GM19193 (cell line): Measurements from ENCODE around the gene PGA5.
A peak's percentile ranks its signal among the peaks of the same experiment; 100 is the strongest.

Experiments used
- POLR2A ChIP-seq: IDR thresholded peaks from 4 replicates; pipeline ENCODE4 v1.6.1; 2011; ENCODE audit not compliant: insufficient read depth, insufficient read length; ENCODE audit errors: extremely low read depth

Gene PGA5

DNA sequence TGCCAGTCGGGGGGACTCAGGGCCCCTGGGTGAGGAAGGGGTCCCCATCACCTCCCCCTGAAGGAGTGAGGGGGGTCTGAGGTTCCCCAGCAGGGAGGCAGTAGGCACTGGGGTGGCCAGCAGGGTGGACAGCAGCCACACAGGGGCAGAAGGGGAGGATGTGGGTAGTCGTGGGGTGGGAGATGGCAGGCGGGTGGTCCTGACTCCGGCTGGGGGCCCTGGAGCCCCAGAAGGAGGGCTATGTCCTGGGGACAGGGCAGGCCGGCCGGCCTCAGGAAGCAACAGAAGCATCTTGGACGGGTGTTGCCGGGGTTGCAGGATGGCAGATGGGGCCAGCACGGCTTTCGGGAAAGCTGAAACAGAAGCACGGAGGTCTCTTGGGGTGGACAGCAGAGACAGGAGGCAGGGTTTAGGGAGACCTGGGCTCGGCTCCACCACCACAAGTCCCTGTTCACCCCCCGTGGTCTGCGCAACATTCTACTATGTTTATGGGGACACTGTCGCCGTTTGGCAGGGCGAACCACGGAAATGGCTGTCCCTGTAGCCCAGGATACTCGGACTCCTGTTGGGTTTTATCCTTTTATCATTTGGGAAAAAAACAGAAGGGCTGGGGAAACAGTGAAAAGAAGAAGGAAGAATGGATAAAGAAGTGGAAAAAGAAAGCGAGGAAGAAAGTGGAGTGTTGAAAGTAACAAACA, 40.1 kb downstream of the PGA5 start:
- no peak for TF ChIP-seq POLR2A

DNA sequence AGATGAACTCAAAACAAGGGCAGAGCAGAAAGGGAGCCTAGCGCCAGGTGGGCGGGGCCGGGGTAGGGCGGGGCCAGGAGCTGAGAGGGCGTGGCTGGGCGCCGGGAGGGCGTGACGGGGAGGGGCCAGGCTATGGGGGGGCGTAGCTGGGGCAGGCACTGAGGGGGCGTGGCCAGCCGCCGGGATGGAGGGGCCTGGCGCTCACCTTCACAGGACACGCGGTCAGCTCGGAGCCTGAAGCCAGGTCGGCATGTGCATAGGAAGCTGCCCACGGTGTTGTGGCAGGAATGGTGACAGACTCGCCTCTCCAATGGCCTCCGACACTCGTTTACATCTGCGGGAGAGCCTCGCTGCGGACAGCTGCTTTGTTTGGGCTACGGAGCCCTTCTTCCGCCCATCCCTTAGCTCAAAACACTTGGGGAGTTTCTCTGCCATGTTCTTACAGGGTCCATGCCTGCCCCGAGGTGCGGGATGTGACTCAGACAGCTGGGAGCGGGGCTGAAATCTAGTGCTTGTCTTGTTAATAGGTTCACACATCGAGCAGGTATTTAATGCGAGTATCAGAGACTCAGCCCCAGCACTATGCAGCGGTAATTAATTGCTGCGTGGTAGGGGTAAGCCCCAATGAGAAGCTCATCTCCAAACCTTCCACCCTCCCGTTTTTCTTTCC, 40.7 kb downstream of the PGA5 start:
- no peak for TF ChIP-seq POLR2A

GRCh38 chr11:61283613-61284012, 42.6 kb downstream of the PGA5 start:
- no peak for TF ChIP-seq POLR2A

DNA sequence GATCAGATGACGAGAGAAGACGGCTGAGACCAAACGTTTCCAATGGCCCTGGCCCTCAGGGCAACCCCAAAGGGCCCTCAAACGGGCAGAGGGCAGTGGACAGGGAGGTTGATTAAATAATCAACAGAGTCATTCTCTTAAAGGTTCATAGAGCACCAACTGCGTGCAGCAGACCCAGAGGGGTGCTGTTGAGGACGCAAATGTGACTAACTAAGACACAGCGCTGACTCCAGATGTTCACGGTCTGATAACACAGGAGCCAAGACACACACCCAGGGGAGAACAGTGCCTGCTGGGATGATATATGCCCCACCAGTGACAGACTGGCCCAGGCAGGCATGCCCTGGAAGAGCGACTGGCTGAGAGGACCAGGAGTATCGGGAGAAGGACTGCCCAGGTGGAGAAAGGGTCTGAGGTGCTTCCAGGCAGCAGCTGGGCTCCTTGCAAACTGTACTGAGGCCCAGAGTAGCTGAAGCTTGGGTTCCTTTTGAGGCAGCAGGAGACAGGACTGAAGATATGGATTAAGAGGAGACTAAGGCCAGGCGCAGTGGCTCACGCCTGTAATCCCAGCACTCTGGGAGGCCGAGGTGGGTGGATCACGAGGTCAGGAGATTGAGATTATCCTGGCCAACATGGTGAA, 46.5 kb downstream of the PGA5 start:
- TF ChIP-seq POLR2A = no peak

GRCh38 chr11:61290905-61291690, 50.1 kb downstream of the PGA5 start:
- TF ChIP-seq POLR2A = no peak

DNA sequence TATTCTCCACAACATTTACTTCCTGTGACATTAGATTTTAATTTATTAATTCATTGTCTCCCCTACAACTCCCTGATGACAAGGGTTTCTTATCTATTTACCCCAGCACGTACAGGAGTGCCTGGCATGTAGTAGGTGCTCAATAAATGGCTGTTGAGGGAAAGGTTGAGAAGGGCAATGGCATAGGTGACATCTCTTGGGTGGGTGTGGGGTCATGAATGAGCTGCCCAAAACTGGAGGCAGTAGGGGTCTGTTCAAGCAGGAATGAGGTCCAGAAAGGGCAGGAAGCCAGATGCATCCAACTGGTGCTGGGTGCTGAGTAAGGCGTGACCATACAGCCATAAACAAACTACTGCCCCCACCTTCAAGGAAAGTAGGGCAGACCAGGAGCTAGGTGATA, 51.4 kb downstream of the PGA5 start:
- TF ChIP-seq POLR2A = no peak

DNA sequence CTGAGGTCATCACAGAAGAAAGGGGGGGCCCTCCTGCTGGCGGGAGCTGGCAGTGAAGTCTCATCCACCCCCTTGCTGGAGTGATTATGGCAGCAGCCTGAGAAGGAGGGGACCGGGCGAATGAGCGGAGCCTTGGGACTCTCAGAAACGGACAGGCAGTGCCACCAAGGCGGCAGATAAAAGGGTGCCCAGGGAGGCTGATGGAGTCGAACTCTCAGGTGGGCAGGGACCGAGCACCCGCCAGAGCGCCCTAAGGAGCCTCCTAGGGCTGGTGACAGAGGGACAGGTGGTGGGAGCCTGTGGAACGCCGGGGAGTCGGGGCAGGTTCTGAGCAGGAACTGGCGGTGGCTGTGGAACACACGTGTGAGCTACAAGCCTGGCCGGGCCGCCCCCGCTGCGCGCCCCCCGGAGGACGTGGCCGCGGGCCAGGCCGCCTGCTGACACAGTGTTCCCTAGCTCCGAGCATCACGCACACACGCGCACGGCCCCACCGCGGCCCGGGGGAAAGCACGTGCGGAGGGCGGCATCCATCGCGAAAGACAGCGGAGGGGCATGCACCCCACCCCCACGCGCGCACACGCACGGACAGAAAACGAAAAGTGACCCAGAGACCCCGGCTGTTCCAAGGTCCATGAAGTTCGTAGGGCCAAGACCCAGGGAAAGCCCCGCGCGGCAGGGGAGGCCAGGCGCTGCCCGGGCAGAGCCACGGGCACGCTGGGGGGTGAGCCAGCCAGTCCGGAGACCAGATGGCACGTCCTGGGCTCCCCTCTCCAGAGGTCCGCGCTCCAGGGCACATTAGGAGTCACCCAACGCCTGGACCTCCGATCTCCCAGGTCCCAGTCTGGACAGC, 53.1 kb downstream of the PGA5 start:
- TF ChIP-seq POLR2A = no peak

DNA sequence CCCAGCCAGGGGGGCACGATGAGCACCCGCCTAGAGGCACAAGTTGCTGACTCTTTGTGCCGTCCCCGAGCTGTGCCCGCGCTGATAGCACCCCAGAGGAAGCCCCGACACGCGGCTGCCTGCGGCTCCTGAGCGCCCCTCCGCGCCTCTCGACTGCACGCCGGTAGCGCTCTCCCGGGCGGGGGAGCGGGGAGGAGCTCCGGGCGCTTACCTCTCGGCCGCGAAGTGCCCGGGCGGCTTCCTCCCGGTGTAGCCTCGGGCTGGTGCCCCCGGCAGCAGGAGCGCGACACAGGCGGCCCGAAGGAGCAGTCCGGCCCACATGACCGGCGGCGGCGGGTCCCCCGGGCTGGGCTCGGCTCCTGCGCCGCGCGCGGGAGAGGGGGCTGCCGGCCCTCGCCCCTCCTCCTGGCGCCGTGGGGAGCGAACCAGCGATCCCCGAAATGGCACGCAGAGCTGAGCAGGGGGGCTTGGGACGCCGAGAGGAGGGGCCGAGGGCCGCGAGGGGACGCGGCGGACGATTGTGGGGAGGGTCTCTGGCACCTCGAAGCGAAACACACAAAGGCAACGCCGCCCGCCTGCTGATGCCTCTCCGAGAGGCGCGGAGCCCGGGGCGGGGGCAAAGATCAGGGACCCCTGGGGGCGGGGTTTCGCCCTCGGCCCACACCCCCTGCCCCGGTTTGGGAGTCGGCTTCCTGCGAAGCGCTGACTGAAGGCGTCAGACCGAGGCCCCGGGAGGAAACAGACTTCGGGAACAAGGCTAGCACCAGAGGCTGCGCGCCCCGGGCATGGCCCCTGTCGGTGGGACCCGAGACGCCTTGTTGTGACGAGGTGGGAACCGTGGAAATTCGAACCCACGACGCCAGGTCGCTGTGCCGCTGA, 54.0 kb downstream of the PGA5 start, which contains the start of gene VWCE:
TSS of gene VWCE (minus strand) at position 600 of the 879 bp plus-strand sequence. CDS start at position 321, 279 bp downstream.
- TF ChIP-seq POLR2A = peak; percentile 39

DNA sequence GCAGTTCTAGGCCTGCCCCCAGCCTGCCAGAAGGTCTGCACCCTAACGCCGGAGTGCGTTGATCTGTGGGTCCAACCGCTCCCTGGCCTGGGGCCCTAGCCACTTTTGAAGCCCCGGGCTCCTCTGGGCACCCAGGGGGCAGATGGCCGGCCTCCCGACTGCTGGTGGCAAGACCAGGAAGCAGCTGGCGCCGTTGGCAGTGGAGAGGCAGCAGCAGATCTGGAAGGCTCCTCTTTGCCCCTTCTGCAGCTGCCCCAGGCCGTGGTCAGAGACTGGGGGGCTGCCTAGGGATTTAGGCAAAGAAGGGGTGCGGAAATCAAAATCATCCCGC, 54.6 kb downstream of the PGA5 start:
- TF ChIP-seq POLR2A = no peak

DNA sequence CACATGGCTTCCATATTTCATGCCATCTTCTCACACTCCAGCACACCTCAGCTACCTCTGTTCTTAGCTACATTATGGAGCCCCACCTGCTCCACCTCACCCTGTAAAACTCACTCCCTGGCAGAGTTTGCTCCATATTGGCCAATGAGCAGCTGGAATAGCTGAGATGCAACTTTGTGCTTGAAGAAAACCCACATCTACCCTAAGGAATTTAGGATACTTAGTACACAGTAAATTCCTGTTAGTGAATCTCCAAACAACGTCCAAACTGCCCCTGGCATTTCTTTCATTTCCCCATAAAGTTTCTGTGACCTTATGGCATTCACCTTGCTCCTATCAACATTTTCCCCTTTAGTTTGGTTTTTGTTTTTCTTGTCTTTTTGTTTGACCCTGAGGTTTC, 56.4 kb downstream of the PGA5 start:
- TF ChIP-seq POLR2A = no peak

GRCh38 chr11:61297746-61298145, 56.8 kb downstream of the PGA5 start:
- no peak for TF ChIP-seq POLR2A

- no peak for TF ChIP-seq POLR2A
Measured at GRCh38 chr11:61298663-61299244, 57.8 kb downstream of the PGA5 start.
